ENCODE measurements around the gene PARVG. TPM values are rescaled to one million over a fixed set of nuclear protein-coding genes. Genes with fewer than 3 reads are reported as not detected.

PARVG gene
- total and polyA plus RNA-seq, 9 of the 15 experiments (the other 6 are each of a cell fraction or from before 2014, with no cell fraction given), result 0.35 TPM; not detected in 8

GRCh38 chr22:44192098-44192815 is 11.5 kb downstream of the PARVG start:
- H4K20me1 ChIP-seq (replicated peaks; ENCODE audit: control insufficient read depth, insufficient read depth, low read length), result no peaks in the 10 kb centered on the region
- no peak overlapping the region for H3K4me2 ChIP-seq (ENCODE audit: insufficient read depth, low read length)
- DNase-seq (ENCODE audit: extremely low read depth in 1 of 4, low spot score in 3 of 4), result peak; percentile 60 to 83 (median 82)
- ChIA-PET CTCF (ENCODE audit: low intra/inter-chr PET ratio) (no interaction called here), POLR2A (no interaction called here)
- no peak overlapping the region for H2AFZ ChIP-seq (ENCODE audit: low read depth, low read length)
- in situ Hi-C loops (cut with MboI) (no loop called here), intact Hi-C loops (cut with micrococcal nuclease) (no loop called here)
- no peaks in the 10 kb centered on the region for H3K79me2 ChIP-seq (ENCODE audit: control insufficient read depth, insufficient read depth, low read length)
- FAIRE-seq, result peak; percentile 81
- 0% methylated on average over 3 of the region's 8 CpGs for WGBS (ENCODE audit: insufficient coverage, low coverage, missing lambda C conversion rate)
- BruUV-seq (replicated peaks), result no TSS peak
- H3K4me1 ChIP-seq (replicated peaks in 1 of 2; ENCODE audit: control insufficient read depth in 2 of 2, insufficient read depth in 2 of 2, low read length in 2 of 2), result peaks cover 0 to 13% of the 10 kb centered on the region in 2 experiments; a peak in 2 of 5 replicates
- no peaks in the 10 kb centered on the region for H3K36me3 ChIP-seq (ENCODE audit: control insufficient read depth, insufficient read depth, low read length)
- H3K9me1 ChIP-seq (ENCODE audit: control insufficient read depth, insufficient read depth, low read length), result no peaks in the 10 kb centered on the region
- peaks cover 0 to 17% of the 10 kb centered on the region in 2 experiments; a peak in 2 of 5 replicates for H3K27me3 ChIP-seq (ENCODE audit: control insufficient read depth in 2 of 2, insufficient read depth in 2 of 2, low read length in 2 of 2)
- H3K4me3 ChIP-seq, result no peak overlapping the region
- no peak overlapping the region; a peak in 1 of 4 replicates for H3K9ac ChIP-seq (ENCODE audit: insufficient read depth in 1 of 2, low read depth in 2 of 2, low read length in 2 of 2)
- H3K9me3 ChIP-seq (replicated peaks; ENCODE audit: control insufficient read depth, insufficient read depth, low read depth, low read length), result no peaks in the 10 kb centered on the region
- H3K27ac ChIP-seq (ENCODE audit: extremely low read depth, low read depth, low read length), result no peak overlapping the region
- peak; percentile 99 for ATAC-seq
- no peak for TF ChIP-seq ZFX (CRISPR knock-in tag; IDR thresholded peaks at IDR 0.05)
- TF ChIP-seq CLOCK (CRISPR knock-in tag; IDR thresholded peaks at IDR 0.05; ENCODE audit: borderline replicate concordance), result no peak
- TF ChIP-seq TCF7L2 (IDR thresholded peaks at IDR 0.05; ENCODE audit: low read depth, low read length), result no peak
- TF ChIP-seq TGIF2 (CRISPR knock-in tag; IDR thresholded peaks at IDR 0.05), result no peak
- no peak for TF ChIP-seq CHD1 (IDR thresholded peaks at IDR 0.05; ENCODE audit: low read length)
- TF ChIP-seq ETV1 (tag; conservative IDR thresholded peaks at IDR 0.05; ENCODE audit: low read depth), result no peak
- no peak for TF ChIP-seq RB1 (IDR thresholded peaks at IDR 0.05; ENCODE audit: low read depth)
- TF ChIP-seq SP1 (CRISPR knock-in tag; IDR thresholded peaks at IDR 0.05), result peak; percentile 41; the same call in 1 of the 2 replicates
- TF ChIP-seq ZNF133 (CRISPR knock-in tag; IDR thresholded peaks at IDR 0.05), result no peak
- no peak for TF ChIP-seq DMBX1 (CRISPR knock-in tag; IDR thresholded peaks at IDR 0.05; ENCODE audit: borderline replicate concordance)
- TF ChIP-seq NRF1 (conservative IDR thresholded peaks at IDR 0.05 in 1 of 2, IDR thresholded peaks at IDR 0.05 in 1 of 2), result peak; percentile 57 to 69; a peak in 3 of 4 replicates
- TF ChIP-seq ZNF444 (CRISPR knock-in tag; IDR thresholded peaks at IDR 0.05), result no peak
- TF ChIP-seq PHF21A (IDR thresholded peaks at IDR 0.05; ENCODE audit: borderline replicate concordance, low read depth), result no peak
- no peak for TF ChIP-seq ZNF589 (CRISPR knock-in tag; IDR thresholded peaks at IDR 0.05; ENCODE audit: low read depth)
- TF ChIP-seq SIN3A (IDR thresholded peaks at IDR 0.05; ENCODE audit: borderline replicate concordance in 2 of 2, control insufficient read depth in 1 of 2, low read depth in 2 of 2, low read length in 2 of 2), result no peak
- 0 out of 4 replicates have a peak, but pooled peaks of 1 of the 2 experiments have one; percentile 17 for TF ChIP-seq SRF (CRISPR knock-in tag; IDR thresholded peaks at IDR 0.05)
- TF ChIP-seq POLR2AphosphoS2 (IDR thresholded peaks at IDR 0.05; ENCODE audit: low read length), result no peak
- no peak for TF ChIP-seq MTA3 (IDR thresholded peaks at IDR 0.05; ENCODE audit: borderline replicate concordance)

All from K562 (cell line).